H1 (cell line): ENCODE results near the gene KRR1. TPM values are rescaled to one million over a fixed set of nuclear protein-coding genes. Genes with fewer than 3 reads are reported as not detected.
"Not testable (repeated sequence)": the region's sequence is repeated elsewhere in the genome, so short reads cannot be mapped to it uniquely, and the experiment has no call there.

Experiments
- CTCF ChIA-PET: fragments of 300-600 bp; sonication (Branson Sonifier 250); formaldehyde crosslinking; loops from one replicate; lab custom pipeline; 2021; ENCODE audit not compliant: partially characterized antibody; lab: Charles Lee
- POLR2A ChIA-PET: fragments of 300-600 bp; sonication (Branson Sonifier 250); formaldehyde crosslinking; loops from one replicate; lab custom pipeline; 2021; ENCODE audit warnings: inconsistent platforms; ENCODE audit not compliant: partially characterized antibody; lab: Charles Lee
- DNase-seq, 2 experiments: peaks; one replicate each; pipeline versions ENCODE4 v3.0.0 to v3.0.0-alpha.2; 2010 to 2022; ENCODE audit warnings: low spot score in 2 of 2, low read depth in 1 of 2, mixed read lengths in 1 of 2
- FAIRE-seq: peaks from 2 replicates; lab custom pipeline; 2011; peaks lifted over from hg19 to GRCh38; lab: Jason Lieb, UNC
- H2AFZ ChIP-seq: 2 replicates; pipeline ENCODE4 v1.8.1; 2012; ENCODE audit warnings: low read length, inconsistent platforms
- H2AK5ac ChIP-seq: 2 replicates; pipeline ENCODE4 v1.6.1; 2013; ENCODE audit warnings: low read depth, low read length
- H2BK120ac ChIP-seq: replicated peaks from 2 replicates; pipeline ENCODE3; 2013; ENCODE audit warnings: low read depth, low read length, inconsistent platforms
- H2BK12ac ChIP-seq: 2 replicates; pipeline ENCODE4 v1.6.1; 2013; ENCODE audit warnings: low read depth, low read length
- H2BK15ac ChIP-seq: 2 replicates; pipeline ENCODE4 v1.6.1; 2013; ENCODE audit warnings: low read length
- H2BK20ac ChIP-seq: 2 replicates; pipeline ENCODE4 v1.6.1; 2013; ENCODE audit warnings: low read length
- H2BK5ac ChIP-seq: 2 replicates; pipeline ENCODE4 v1.6.1; 2013; ENCODE audit warnings: low read depth, low read length
- H3K14ac ChIP-seq: 2 replicates; pipeline ENCODE4 v1.6.1; 2013; ENCODE audit warnings: inconsistent platforms; ENCODE audit not compliant: insufficient read length
- H3K18ac ChIP-seq: 2 replicates; pipeline ENCODE4 v1.6.1; 2013; ENCODE audit warnings: low read length; ENCODE audit errors: extremely low read depth
- H3K23ac ChIP-seq: 2 replicates; pipeline ENCODE4 v1.6.1; 2013; ENCODE audit warnings: inconsistent platforms; ENCODE audit not compliant: insufficient read length
- H3K23me2 ChIP-seq: 2 replicates; pipeline ENCODE4 v1.6.1; 2013; ENCODE audit warnings: low read depth, low read length
- H3K27ac ChIP-seq: 2 replicates; pipeline ENCODE4 v1.6.1; 2011; ENCODE audit warnings: low read depth, low read length, inconsistent platforms
- H3K27me3 ChIP-seq, 4 experiments: replicated peaks in 1 of 4; 1 replicate in 1 of 4; 2 replicates in 3 of 4; pipeline versions ENCODE4 v1.6.1 to v1.8.1; 2011 to 2013; ENCODE audit warnings: low read length in 3 of 4, mild to moderate bottlenecking in 3 of 4, inconsistent platforms in 2 of 4, mixed read lengths in 2 of 4, moderate library complexity in 1 of 4; ENCODE audit not compliant: control insufficient read depth in 3 of 4, insufficient read depth in 3 of 4; ENCODE audit errors: extremely low read depth in 1 of 4
- H3K36me3 ChIP-seq, 4 experiments: 2 replicates each; pipeline versions ENCODE4 v1.6.1 to v1.8.1; 2011 to 2013; ENCODE audit warnings: mild to moderate bottlenecking in 4 of 4, low read length in 3 of 4, moderate library complexity in 2 of 4, control low read depth in 1 of 4, inconsistent platforms in 1 of 4; ENCODE audit not compliant: insufficient read depth in 4 of 4, control insufficient read depth in 2 of 4
- H3K4ac ChIP-seq: replicated peaks from 2 replicates; pipeline ENCODE3; 2013; ENCODE audit warnings: low read length, low read depth, mixed read lengths, inconsistent platforms; ENCODE audit not compliant: insufficient read length
- H3K4me1 ChIP-seq, 4 experiments: replicated peaks in 1 of 4; 1 replicate in 1 of 4; 2 replicates in 3 of 4; pipeline versions ENCODE4 v1.6.1 to v1.8.1; 2011 to 2013; ENCODE audit warnings: low read length in 3 of 4, inconsistent platforms in 2 of 4, mixed read lengths in 1 of 4; ENCODE audit not compliant: insufficient read depth in 4 of 4, control insufficient read depth in 3 of 4
- H3K4me2 ChIP-seq, 2 experiments: 2 replicates each; pipeline versions ENCODE4 v1.6.1 to v1.8.1; 2011 to 2013; ENCODE audit warnings: low read depth in 2 of 2, low read length in 2 of 2, control low read depth in 1 of 2, inconsistent platforms in 1 of 2, mild to moderate bottlenecking in 1 of 2; ENCODE audit not compliant: insufficient read depth in 1 of 2
- H3K4me3 ChIP-seq, 4 experiments: fragments of 200-600, 300-600 bp in 1 of 4; sonication (generic), shearing (Covaris generic), sonication (Bioruptor Twin) in 1 of 4; 2 replicates each; pipeline versions ENCODE4 v1.5.1 to v1.8.1; 2011 to 2016; ENCODE audit warnings: low read length in 4 of 4, low read depth in 3 of 4, control low read depth in 2 of 4, inconsistent platforms in 2 of 4, mild to moderate bottlenecking in 2 of 4, mixed read lengths in 1 of 4, moderate library complexity in 1 of 4; ENCODE audit not compliant: insufficient read depth in 2 of 4; ENCODE audit errors: extremely low read depth in 1 of 4
- H3K56ac ChIP-seq: replicated peaks from 2 replicates; pipeline ENCODE3; 2013; ENCODE audit warnings: low read depth, mild to moderate bottlenecking, mixed read lengths, low read length, inconsistent platforms; ENCODE audit not compliant: insufficient read length
- H3K79me1 ChIP-seq: 2 replicates; pipeline ENCODE4 v1.6.1; 2013; ENCODE audit warnings: low read depth, low read length, control low read depth
- H3K79me2 ChIP-seq, 2 experiments: 2 replicates each; pipeline versions ENCODE4 v1.6.1 to v1.8.1; 2012 to 2013; ENCODE audit warnings: low read length in 2 of 2, mild to moderate bottlenecking in 2 of 2, inconsistent platforms in 1 of 2; ENCODE audit not compliant: insufficient read depth in 2 of 2, control insufficient read depth in 1 of 2
- H3K9ac ChIP-seq, 4 experiments: replicated peaks in 1 of 4; 1 replicate in 1 of 4; 2 replicates in 3 of 4; pipeline versions ENCODE4 v1.6.1 to v1.8.1; 2011 to 2013; ENCODE audit warnings: low read depth in 3 of 4, low read length in 3 of 4, control low read depth in 2 of 4, mild to moderate bottlenecking in 2 of 4, moderate library complexity in 2 of 4, inconsistent platforms in 1 of 4; ENCODE audit errors: extremely low read depth in 1 of 4
- H3K9me3 ChIP-seq, 2 experiments: 2 replicates each; pipeline versions ENCODE4 v1.6.1 to v1.8.1; 2012 to 2013; ENCODE audit warnings: mild to moderate bottlenecking in 2 of 2, moderate library complexity in 2 of 2, control low read depth in 1 of 2, inconsistent platforms in 1 of 2, low read depth in 1 of 2, low read length in 1 of 2, mixed read lengths in 1 of 2; ENCODE audit not compliant: insufficient read depth in 2 of 2
- H4K20me1 ChIP-seq, 2 experiments: replicated peaks in 1 of 2; 2 replicates each; pipeline versions ENCODE3 to v1.8.1; 2011 to 2013; ENCODE audit warnings: inconsistent platforms in 2 of 2, low read length in 2 of 2, mild to moderate bottlenecking in 1 of 2; ENCODE audit not compliant: insufficient read depth in 2 of 2, control insufficient read depth in 1 of 2
- H4K5ac ChIP-seq: 2 replicates; pipeline ENCODE4 v1.6.1; 2013; ENCODE audit warnings: low read length, low read depth, mixed read lengths, inconsistent platforms; ENCODE audit not compliant: insufficient read length
- H4K8ac ChIP-seq: 2 replicates; pipeline ENCODE4 v1.8.0; 2013; ENCODE audit warnings: mild to moderate bottlenecking, moderate library complexity, low read length, inconsistent platforms; ENCODE audit not compliant: insufficient read depth; ENCODE audit errors: extremely low read depth
- H4K91ac ChIP-seq: replicated peaks from 2 replicates; pipeline ENCODE3; 2013; ENCODE audit warnings: low read length, mixed read lengths, inconsistent platforms; ENCODE audit not compliant: insufficient read length
- WGBS, 2 experiments: shearing (Covaris generic) in 1 of 2; methylation state at CpG; one replicate each; pipeline versions ENCODE4 v1.1.6 to v1.1.7; 2013 to 2015; ENCODE audit warnings: low lambda C conversion rate in 2 of 2, mixed read lengths in 2 of 2, inconsistent platforms in 1 of 2, low coverage in 1 of 2, missing lambda C conversion rate in 1 of 2; ENCODE audit not compliant: insufficient replicate concordance in 2 of 2, insufficient coverage in 1 of 2, insufficient read length in 1 of 2; ENCODE audit errors: extremely low coverage in 1 of 2, missing lambda C conversion rate in 1 of 2; 5-methylcytosine and 5-hydroxymethylcytosine counted together
- polyA plus RNA-seq, 7 experiments: library from polyadenylated mRNA; depleted of rRNA in 3 of 7; stranded (reverse) in 5 of 7; unstranded in 2 of 7; fragments of >200 nt in 5 of 7; fragments of 200-250 nt in 2 of 7; gene quantifications; 1 replicate in 5 of 7; 2 replicates in 1 of 7; 4 replicates in 1 of 7; pipeline versions ENCODE4 v1.2.1 to v1.2.3, GENCODE V29; 2011 to 2013; ENCODE audit warnings: missing spikeins in 2 of 7, mixed read lengths in 2 of 7
- total RNA-seq: library from RNA; stranded (reverse); fragmentation: NEBNext Ultra II Directional; extraction: Animal tissue kit (Norgen Biotek cat#: 25700); gene quantifications from 2 replicates; pipeline ENCODE4 v1.2.1, GENCODE V29; 2021

The KRR1 gene
- total and polyA plus RNA-seq, 2 of the 8 experiments (the other 6 are each of a cell fraction or from before 2014, with no cell fraction given), result 6.1 to 80.1 TPM

- CTCF ChIA-PET, result interaction anchor here (0.8 to 1.0 kb wide), 2 partner anchors 32 to 33 kb away, joined by 3 read pairs; no protein-coding TSS in a partner anchor
- 88% methylated on average over 4 of the region's 4 CpGs; no CpG with 5 or more reads in 1 of the 2 experiments for WGBS, 2 experiments
- H4K91ac ChIP-seq, H3K23me2 ChIP-seq, H3K27me3 ChIP-seq, DNase-seq, H3K4me2 ChIP-seq, H2BK20ac ChIP-seq, H2BK5ac ChIP-seq, H3K14ac ChIP-seq, H2AK5ac ChIP-seq, H3K79me2 ChIP-seq, H3K79me1 ChIP-seq, H3K9ac ChIP-seq, H2BK12ac ChIP-seq, H4K8ac ChIP-seq, H3K4me1 ChIP-seq, H3K18ac ChIP-seq, H3K4me3 ChIP-seq, H2AFZ ChIP-seq, H2BK120ac ChIP-seq, H3K36me3 ChIP-seq, FAIRE-seq, H3K56ac ChIP-seq, H3K9me3 ChIP-seq, H4K5ac ChIP-seq, H3K4ac ChIP-seq, H3K27ac ChIP-seq, H4K20me1 ChIP-seq, H3K23ac ChIP-seq, POLR2A ChIA-PET, H2BK15ac ChIP-seq: not testable (repeated sequence)
These were observed 69.5 kb downstream of the KRR1 start for GRCh38 chr12:75441687-75442449.

Other genes with a start within 250 kb of the KRR1 start
- 3.8 and 5.0 TPM in 2 replicates for gene CAPS2, start 181.3 kb downstream of the KRR1 start, total RNA-seq
- 1.5 and 2.3 TPM in 2 replicates for gene CAPS2, start 181.3 kb downstream of the KRR1 start, polyA plus RNA-seq (2011; rRNA removed)
- gene GLIPR1L1, start 176.9 kb downstream of the KRR1 start, total RNA-seq, result 1.7 and 2.0 TPM in 2 replicates
- 0.60 and 1.2 TPM in 2 replicates for gene GLIPR1L1, start 176.9 kb downstream of the KRR1 start, polyA plus RNA-seq (2011; rRNA removed)
- not detected in 2 replicates for gene GLIPR1L2, start 120.5 kb downstream of the KRR1 start, total RNA-seq
- 0.09 and 0.24 TPM in 2 replicates for gene GLIPR1L2, start 120.5 kb downstream of the KRR1 start, polyA plus RNA-seq (2011; rRNA removed)
- gene GLIPR1, start 30.9 kb downstream of the KRR1 start, total RNA-seq, result 1.5 and 1.7 TPM in 2 replicates
- 0.09 and 0.23 TPM in 2 replicates for gene GLIPR1, start 30.9 kb downstream of the KRR1 start, polyA plus RNA-seq (2011; rRNA removed)